Stimulated activated CD4-positive, alpha-beta T cell treated with anti-CD3 and anti-CD28 coated beads, Interleukin-1b, Interleukin-23, amount 100 ng/mL, for 4 hours (primary cell): ENCODE measurements around the gene PCDHB6.
"Not testable (repeated sequence)": the region's sequence is repeated elsewhere in the genome, so short reads cannot be mapped to it uniquely, and the experiment has no call there.

ENCODE experiments used
- DNase-seq, 2 donors: peaks; one replicate each; pipeline ENCODE4 v3.0.0-alpha.2; 2020; ENCODE audit warnings: low read depth in 2 of 2

The PCDHB6 gene

GRCh38 chr5:141172381-141173204 lies 22.7 kb downstream of the PCDHB6 start, which contains the start of gene PCDHB7:
PCDHB7 (plus strand) TSS chr5:141172644; CDS start chr5:141172836, 192 bp downstream.
- no peak for DNase-seq

GRCh38 chr5:141174291-141175104 lies 24.6 kb downstream of the PCDHB6 start:
- not testable (repeated sequence) for DNase-seq

- no peak for DNase-seq
Measured at GRCh38 chr5:141175933-141176332, 26.1 kb downstream of the PCDHB6 start.

GRCh38 chr5:141177577-141178191 lies 27.8 kb downstream of the PCDHB6 start, which contains the start of gene PCDHB8:
PCDHB8 (plus strand) TSS chr5:141177790; CDS start chr5:141178035, 245 bp downstream.
- not testable (repeated sequence) for DNase-seq

- DNase-seq = not testable (repeated sequence)
Measured at GRCh38 chr5:141179371-141179770, 29.5 kb downstream of the PCDHB6 start.

- not testable (repeated sequence) for DNase-seq
Measured at GRCh38 chr5:141179876-141180275, 30.0 kb downstream of the PCDHB6 start.

GRCh38 chr5:141180313-141180712 lies 30.5 kb downstream of the PCDHB6 start:
- no peak for DNase-seq

- DNase-seq = no peak
Measured at GRCh38 chr5:141182248-141182647, 32.4 kb downstream of the PCDHB6 start, which contains the start of gene PCDHB16. PCDHB16 (plus strand) TSS chr5:141182387; CDS start chr5:141182560, 173 bp downstream.

- DNase-seq = not testable (repeated sequence)
Measured at GRCh38 chr5:141184117-141184855, 34.4 kb downstream of the PCDHB6 start.

- DNase-seq = peak in 1 of 2 donors; percentile 11
Measured at GRCh38 chr5:141186897-141187512, 37.1 kb downstream of the PCDHB6 start, which contains the start of gene PCDHB9. PCDHB9 (plus strand) TSS chr5:141187161; CDS start chr5:141187319, 158 bp downstream.

GRCh38 chr5:141188682-141189081 lies 38.8 kb downstream of the PCDHB6 start:
- DNase-seq = not testable (repeated sequence)

GRCh38 chr5:141189131-141189530 lies 39.3 kb downstream of the PCDHB6 start:
- not testable (repeated sequence) for DNase-seq

- DNase-seq = peak in 1 of 2 donors; percentile 12
Measured at GRCh38 chr5:141192110-141192725, 42.4 kb downstream of the PCDHB6 start, which contains the start of gene PCDHB10. PCDHB10 (plus strand) TSS chr5:141192353; CDS start chr5:141192553, 200 bp downstream.

- DNase-seq = not testable (repeated sequence)
Measured at GRCh38 chr5:141194332-141194731, 44.5 kb downstream of the PCDHB6 start.

- no peak for DNase-seq
Measured at GRCh38 chr5:141196363-141196762, 46.5 kb downstream of the PCDHB6 start.

GRCh38 chr5:141199359-141200235 lies 49.7 kb downstream of the PCDHB6 start, which contains the start of gene PCDHB11:
PCDHB11 (plus strand) TSS chr5:141199627; CDS start chr5:141199775, 148 bp downstream.
- DNase-seq = no peak

GRCh38 chr5:141201126-141201525 lies 51.3 kb downstream of the PCDHB6 start:
- DNase-seq = not testable (repeated sequence)

- not testable (repeated sequence) for DNase-seq
Measured at GRCh38 chr5:141201646-141202045, 51.8 kb downstream of the PCDHB6 start.
